A673 (cell line): ENCODE results near the gene ACTN2.

Experiments
- CTCF ChIP-seq: fragments of 300-800, 200-600 bp; sonication (generic); conservative IDR thresholded peaks from 2 replicates; pipeline ENCODE4 v1.5.1; 2017; ENCODE audit warnings: low read depth, mild to moderate bottlenecking, antibody characterized with exemption, low read length, moderate library complexity, mixed read lengths
- EZH2 ChIP-seq: fragments of 200-600 bp; sonication (generic); IDR thresholded peaks from 2 replicates; pipeline ENCODE4 v1.6.1; 2017; ENCODE audit warnings: borderline replicate concordance, low read depth, mild to moderate bottlenecking, mixed read lengths, antibody characterized with exemption, low read length; ENCODE audit not compliant: poor library complexity, severe bottlenecking

DNA sequence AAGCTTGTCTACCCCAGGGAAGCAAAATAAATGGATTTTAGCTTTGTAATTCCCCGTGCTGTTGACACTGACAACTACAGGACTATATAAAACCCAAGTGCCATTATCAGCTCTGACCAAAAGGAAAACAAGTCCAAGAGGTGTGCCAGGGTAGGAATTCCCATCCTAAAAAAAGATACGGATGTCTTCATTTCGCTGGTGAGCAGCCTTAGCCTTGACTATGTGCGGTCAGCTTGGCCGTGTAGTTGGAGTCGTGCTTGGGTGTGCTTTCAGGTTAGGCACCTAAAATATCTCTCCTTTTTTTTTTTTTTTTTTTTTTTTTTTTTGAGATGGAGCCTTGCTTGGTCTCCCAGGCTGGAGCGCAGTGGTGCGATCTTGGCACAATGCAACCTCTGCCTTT is 28.9 kb upstream of the ACTN2 start:
- no peak for TF ChIP-seq CTCF
- no peak for TF ChIP-seq EZH2
